Measurements from ENCODE around the gene OGDH. TPM values are rescaled to one million over a fixed set of nuclear protein-coding genes. Genes with fewer than 3 reads are reported as not detected.

OGDH gene
- total RNA-seq, 6 experiments from 2014 or later, result 77.8 to 88.2 (median 80.2) TPM

GRCh38 chr7:44630792-44631457 is 24.5 kb downstream of the OGDH start:
- Mint-ChIP-seq H3K27me3 (ENCODE audit: insufficient read depth) (peaks cover 2% of the 10 kb centered on the region; the same call in 1 of the 2 replicates), H3K27ac (no peak overlapping the region), H3K4me1 (ENCODE audit: low read depth) (peaks cover 42% of the 10 kb centered on the region), H3K4me3 (no peak overlapping the region), H3K36me3 (ENCODE audit: low read depth) (peaks cover 11% of the 10 kb centered on the region; the same call in 1 of the 2 replicates), H3K9me3 (no peaks in the 10 kb centered on the region)
- TF ChIP-seq CTCF (IDR thresholded peaks at IDR 0.05), result no peak
- DNase-seq, result no peak

- Mint-ChIP-seq H3K27ac (no peak overlapping the region; the same call in 1 of the 2 replicates), H3K9me3 (no peaks in the 10 kb centered on the region), H3K4me1 (ENCODE audit: low read depth) (peaks cover 42% of the 10 kb centered on the region), H3K36me3 (ENCODE audit: low read depth) (peaks cover 11% of the 10 kb centered on the region; the same call in 1 of the 2 replicates), H3K4me3 (no peak overlapping the region), H3K27me3 (ENCODE audit: insufficient read depth) (peaks cover 2% of the 10 kb centered on the region; the same call in 1 of the 2 replicates)
- DNase-seq, result no peak
- no peak for TF ChIP-seq CTCF (IDR thresholded peaks at IDR 0.05)
Observed at GRCh38 chr7:44631458-44632115, 25.2 kb downstream of the OGDH start.

- no peak for TF ChIP-seq CTCF (IDR thresholded peaks at IDR 0.05)
- Mint-ChIP-seq H3K36me3 (ENCODE audit: low read depth) (peaks cover 15% of the 10 kb centered on the region), H3K9me3 (no peaks in the 10 kb centered on the region), H3K4me1 (ENCODE audit: low read depth) (peaks cover 46% of the 10 kb centered on the region), H3K27me3 (ENCODE audit: insufficient read depth) (peaks cover 2% of the 10 kb centered on the region; the same call in 1 of the 2 replicates), H3K4me3 (no peak overlapping the region), H3K27ac (no peak overlapping the region)
- no peak for DNase-seq
Observed at GRCh38 chr7:44632196-44632595, 25.8 kb downstream of the OGDH start.

- H3K4me3 Mint-ChIP-seq, result peak overlapping the region; percentile 34
- peaks cover 2% of the 10 kb centered on the region; the same call in 1 of the 2 replicates for H3K27me3 Mint-ChIP-seq (ENCODE audit: insufficient read depth)
- no peak for TF ChIP-seq CTCF (IDR thresholded peaks at IDR 0.05)
- peak; percentile 97 for DNase-seq
- peaks cover 17% of the 10 kb centered on the region for H3K36me3 Mint-ChIP-seq (ENCODE audit: low read depth)
- H3K9me3 Mint-ChIP-seq, result no peaks in the 10 kb centered on the region
- peaks cover 58% of the 10 kb centered on the region for H3K4me1 Mint-ChIP-seq (ENCODE audit: low read depth)
- H3K27ac Mint-ChIP-seq, result peak overlapping the region; percentile 86
Observed at GRCh38 chr7:44633254-44634186, 27.1 kb downstream of the OGDH start.

- Mint-ChIP-seq H3K27me3 (ENCODE audit: insufficient read depth) (no peaks in the 10 kb centered on the region; the same call in 1 of the 2 replicates), H3K9me3 (no peaks in the 10 kb centered on the region), H3K27ac (peak overlapping the region; percentile 86), H3K36me3 (ENCODE audit: low read depth) (peaks cover 13% of the 10 kb centered on the region), H3K4me1 (ENCODE audit: low read depth) (peaks cover 66% of the 10 kb centered on the region), H3K4me3 (no peak overlapping the region)
- TF ChIP-seq CTCF (IDR thresholded peaks at IDR 0.05), result no peak
- no peak for DNase-seq
Observed at GRCh38 chr7:44634187-44634838, 27.9 kb downstream of the OGDH start.
